OCI-LY3 (cell line): ENCODE measurements around the gene POU6F2.

Experiments
- H2AFZ ChIP-seq: fragments of 200-600, 300-600 bp; shearing (Covaris generic); 2 replicates; pipeline ENCODE4 v1.6.0; 2014; ENCODE audit warnings: antibody characterized with exemption, low read depth, low read length
- H3K27ac ChIP-seq: fragments of 200-600, 300-600 bp; sonication (generic); 2 replicates; pipeline ENCODE4 v1.5.1; 2014; ENCODE audit warnings: mild to moderate bottlenecking, low read length, moderate library complexity, mixed read lengths
- H3K27me3 ChIP-seq: fragments of 200-600, 300-600 bp; sonication (generic); 2 replicates; pipeline ENCODE4 v1.6.1; 2014; ENCODE audit warnings: low read depth, low read length, mixed read lengths
- H3K36me3 ChIP-seq: fragments of 200-600, 300-600 bp; sonication (generic); replicated peaks from 2 replicates; pipeline ENCODE3; 2014; ENCODE audit warnings: low read depth, low read length, mixed read lengths
- H3K4me1 ChIP-seq: fragments of 300-600, 200-600 bp; sonication (generic); 2 replicates; pipeline ENCODE4 v1.6.1; 2014; ENCODE audit warnings: low read length, mixed read lengths
- H3K4me2 ChIP-seq: fragments of 200-600, 300-600 bp; sonication (generic); 2 replicates; pipeline ENCODE4 v1.6.1; 2014; ENCODE audit warnings: low read length, mixed read lengths
- H3K4me3 ChIP-seq: fragments of 300-600, 200-600 bp; sonication (generic); 2 replicates; pipeline ENCODE4 v1.5.1; 2014; ENCODE audit warnings: antibody characterized with exemption, mild to moderate bottlenecking, low read length, moderate library complexity
- H3K79me2 ChIP-seq: fragments of 300-600, 200-600 bp; shearing (Covaris generic); 2 replicates; pipeline ENCODE4 v1.6.1; 2014; ENCODE audit warnings: mild to moderate bottlenecking, low read length, mixed read lengths
- H3K9ac ChIP-seq: fragments of 300-600, 200-600 bp; shearing (Covaris generic); 2 replicates; pipeline ENCODE4 v1.6.0; 2014; ENCODE audit warnings: mild to moderate bottlenecking, low read length, moderate library complexity
- H3K9me3 ChIP-seq: fragments of 200-600, 300-600 bp; shearing (Covaris generic); 2 replicates; pipeline ENCODE4 v1.6.1; 2014; ENCODE audit warnings: low read length, mixed read lengths; ENCODE audit not compliant: insufficient read depth
- H4K20me1 ChIP-seq: fragments of 200-600, 300-600 bp; sonication (generic); 2 replicates; pipeline ENCODE4 v1.6.1; 2016; ENCODE audit warnings: low read length, mixed read lengths; ENCODE audit not compliant: insufficient read depth
- TF ChIP-seq, protein P1 (sequence below): fragments of 200-600, 300-600 bp; sonication (generic); IDR thresholded peaks from 2 replicates; pipeline ENCODE4 v1.5.1; 2014; ENCODE audit warnings: antibody characterized with exemption, low read length, low read depth

POU6F2 gene

DNA sequence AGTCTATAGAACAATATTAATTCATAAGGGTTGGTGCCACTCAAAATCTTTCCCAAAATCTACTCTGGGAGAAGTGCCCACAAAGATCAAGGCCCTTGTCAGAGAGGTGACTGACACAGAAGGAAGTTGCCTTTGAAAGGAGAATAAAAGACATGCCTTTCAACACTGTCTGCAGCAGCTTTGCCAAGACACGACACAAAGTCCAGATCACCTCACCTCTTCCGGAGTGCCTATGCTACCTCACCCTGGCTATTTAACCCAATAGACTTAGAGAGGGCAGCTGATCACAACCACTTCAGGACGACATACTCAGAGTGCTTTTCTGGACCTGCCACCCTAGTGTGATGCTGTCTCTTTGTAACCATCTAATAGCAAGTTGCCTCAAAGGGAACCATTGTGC, 539.5 kb downstream of the POU6F2 start:
- TF ChIP-seq, protein P1, sequence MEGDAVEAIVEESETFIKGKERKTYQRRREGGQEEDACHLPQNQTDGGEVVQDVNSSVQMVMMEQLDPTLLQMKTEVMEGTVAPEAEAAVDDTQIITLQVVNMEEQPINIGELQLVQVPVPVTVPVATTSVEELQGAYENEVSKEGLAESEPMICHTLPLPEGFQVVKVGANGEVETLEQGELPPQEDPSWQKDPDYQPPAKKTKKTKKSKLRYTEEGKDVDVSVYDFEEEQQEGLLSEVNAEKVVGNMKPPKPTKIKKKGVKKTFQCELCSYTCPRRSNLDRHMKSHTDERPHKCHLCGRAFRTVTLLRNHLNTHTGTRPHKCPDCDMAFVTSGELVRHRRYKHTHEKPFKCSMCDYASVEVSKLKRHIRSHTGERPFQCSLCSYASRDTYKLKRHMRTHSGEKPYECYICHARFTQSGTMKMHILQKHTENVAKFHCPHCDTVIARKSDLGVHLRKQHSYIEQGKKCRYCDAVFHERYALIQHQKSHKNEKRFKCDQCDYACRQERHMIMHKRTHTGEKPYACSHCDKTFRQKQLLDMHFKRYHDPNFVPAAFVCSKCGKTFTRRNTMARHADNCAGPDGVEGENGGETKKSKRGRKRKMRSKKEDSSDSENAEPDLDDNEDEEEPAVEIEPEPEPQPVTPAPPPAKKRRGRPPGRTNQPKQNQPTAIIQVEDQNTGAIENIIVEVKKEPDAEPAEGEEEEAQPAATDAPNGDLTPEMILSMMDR, result no peak

More for the DNA sequence above, 539.5 kb downstream of the POU6F2 start:
- Histone ChIP-seq H3K79me2 (no peaks in the 10 kb centered on the region), H3K36me3 (no peaks in the 10 kb centered on the region), H4K20me1 (no peaks in the 10 kb centered on the region), H3K9ac (no peak overlapping the region), H3K4me2 (no peak overlapping the region), H3K4me1 (peaks cover 3% of the 10 kb centered on the region; the same call in 1 of the 2 replicates), H3K27me3 (peaks cover 9% of the 10 kb centered on the region; the same call in 1 of the 2 replicates), H3K27ac (no peak overlapping the region), H2AFZ (no peak overlapping the region), H3K9me3 (no peaks in the 10 kb centered on the region), H3K4me3 (no peak overlapping the region)
